OCI-LY3 (cell line): ENCODE data around the gene ITM2C.

Experiments used
- EZH2phosphoT487 ChIP-seq: fragments of 200-600 bp; shearing (Covaris generic); IDR thresholded peaks from 2 replicates; pipeline ENCODE4 v1.6.1; 2018; ENCODE audit warnings: antibody characterized with exemption, mixed run types, low read depth
- TF ChIP-seq, protein P1 (sequence below): fragments of 200-600, 300-600 bp; sonication (generic); IDR thresholded peaks from 2 replicates; pipeline ENCODE4 v1.5.1; 2014; ENCODE audit warnings: antibody characterized with exemption, low read length, low read depth

DNA sequence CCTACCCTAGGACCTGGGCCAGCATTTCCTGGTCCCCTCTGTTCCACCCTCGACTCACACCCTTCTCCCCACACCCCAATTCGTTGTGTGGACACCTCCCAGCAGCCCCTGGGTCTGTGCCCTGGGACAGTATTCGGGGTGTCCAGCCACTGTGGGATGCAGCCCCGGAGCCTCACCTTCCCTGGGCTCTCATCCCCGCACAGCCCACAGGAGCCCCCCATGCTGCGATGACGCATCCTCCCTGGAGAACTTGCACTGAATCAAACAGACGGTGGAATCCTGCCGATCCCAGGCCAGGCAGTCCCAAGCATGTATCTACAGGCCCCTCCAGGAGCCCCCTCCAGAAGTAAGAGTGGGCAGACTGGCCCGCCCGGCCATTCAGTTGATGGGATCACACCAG is 9.7 kb downstream of the ITM2C start:
- TF ChIP-seq, protein P1, sequence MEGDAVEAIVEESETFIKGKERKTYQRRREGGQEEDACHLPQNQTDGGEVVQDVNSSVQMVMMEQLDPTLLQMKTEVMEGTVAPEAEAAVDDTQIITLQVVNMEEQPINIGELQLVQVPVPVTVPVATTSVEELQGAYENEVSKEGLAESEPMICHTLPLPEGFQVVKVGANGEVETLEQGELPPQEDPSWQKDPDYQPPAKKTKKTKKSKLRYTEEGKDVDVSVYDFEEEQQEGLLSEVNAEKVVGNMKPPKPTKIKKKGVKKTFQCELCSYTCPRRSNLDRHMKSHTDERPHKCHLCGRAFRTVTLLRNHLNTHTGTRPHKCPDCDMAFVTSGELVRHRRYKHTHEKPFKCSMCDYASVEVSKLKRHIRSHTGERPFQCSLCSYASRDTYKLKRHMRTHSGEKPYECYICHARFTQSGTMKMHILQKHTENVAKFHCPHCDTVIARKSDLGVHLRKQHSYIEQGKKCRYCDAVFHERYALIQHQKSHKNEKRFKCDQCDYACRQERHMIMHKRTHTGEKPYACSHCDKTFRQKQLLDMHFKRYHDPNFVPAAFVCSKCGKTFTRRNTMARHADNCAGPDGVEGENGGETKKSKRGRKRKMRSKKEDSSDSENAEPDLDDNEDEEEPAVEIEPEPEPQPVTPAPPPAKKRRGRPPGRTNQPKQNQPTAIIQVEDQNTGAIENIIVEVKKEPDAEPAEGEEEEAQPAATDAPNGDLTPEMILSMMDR: no peak
- TF ChIP-seq EZH2phosphoT487: no peak
